CD4-positive, alpha-beta T cell (primary cell): ENCODE results near the gene CAPZB. TPM values are rescaled to one million over a fixed set of nuclear protein-coding genes. Genes with fewer than 3 reads are reported as not detected.

Source experiments
- ATAC-seq: fragments of 200-7000 bp; cut with Tn5 transposase; one replicate; pipeline ENCODE4 v1.10.0; 2022; ENCODE audit warnings: mild to moderate bottlenecking; ENCODE audit not compliant: poor library complexity
- CTCF ChIA-PET: fragments of 350-600 bp; sonication (Branson Sonifier 250); formaldehyde crosslinking; loops from one replicate; lab custom pipeline; 2021; ENCODE audit warnings: antibody characterized with exemption, inconsistent platforms; lab: Charles Lee
- POLR2A ChIA-PET: fragments of 350-600 bp; sonication (Branson Sonifier 250); formaldehyde crosslinking; loops from one replicate; lab custom pipeline; 2021; ENCODE audit warnings: antibody characterized with exemption, inconsistent platforms; lab: Charles Lee
- DNase-seq, 14 experiments: peaks; one replicate each; pipeline ENCODE4 v3.0.0-alpha.2; 2013 to 2020; ENCODE audit warnings: mixed read lengths in 2 of 14
- H3K27ac ChIP-seq, 2 donors: one replicate each; pipeline versions ENCODE4 v1.5.1 to v1.7.0; 2013; ENCODE audit warnings: low read length in 2 of 2, low read depth in 1 of 2, mild to moderate bottlenecking in 1 of 2
- H3K27me3 ChIP-seq, 2 experiments: 1 replicate in 1 of 2; 2 replicates in 1 of 2; pipeline versions ENCODE4 v1.6.1 to v1.7.0; 2013; ENCODE audit warnings: low read length in 2 of 2, control low read depth in 1 of 2, mild to moderate bottlenecking in 1 of 2, moderate library complexity in 1 of 2; ENCODE audit not compliant: insufficient read depth in 2 of 2, control insufficient read depth in 1 of 2
- H3K36me3 ChIP-seq: one replicate; pipeline ENCODE4 v1.6.1; 2013; ENCODE audit warnings: low read length, control low read depth; ENCODE audit not compliant: insufficient read depth
- H3K4me1 ChIP-seq: one replicate; pipeline ENCODE4 v1.6.1; 2013; ENCODE audit warnings: low read length, control low read depth; ENCODE audit not compliant: insufficient read depth
- H3K4me3 ChIP-seq: one replicate; pipeline ENCODE4 v1.5.1; 2013; ENCODE audit warnings: mild to moderate bottlenecking, low read length, moderate library complexity
- H3K9me3 ChIP-seq, 2 experiments: 1 replicate in 1 of 2; 2 replicates in 1 of 2; pipeline versions ENCODE4 v1.6.1 to v1.7.0; 2013; ENCODE audit warnings: low read length in 2 of 2, mild to moderate bottlenecking in 2 of 2, control low read depth in 1 of 2, moderate library complexity in 1 of 2; ENCODE audit not compliant: control insufficient read depth in 1 of 2, insufficient read depth in 1 of 2
- H3K27ac Mint-ChIP-seq: one replicate; pipeline ENCODE4 v1.8.0; 2020; ENCODE audit warnings: mixed read lengths
- H3K27me3 Mint-ChIP-seq: one replicate; pipeline ENCODE4 v1.8.0; 2021; ENCODE audit warnings: mixed read lengths
- H3K36me3 Mint-ChIP-seq: one replicate; pipeline ENCODE4 v1.8.0; 2021; ENCODE audit warnings: low read depth, mixed read lengths
- H3K4me1 Mint-ChIP-seq: one replicate; pipeline ENCODE4 v1.8.0; 2021; ENCODE audit warnings: low read depth, mixed read lengths
- H3K4me3 Mint-ChIP-seq: one replicate; pipeline ENCODE4 v1.8.0; 2020; ENCODE audit warnings: mild to moderate bottlenecking, mixed read lengths
- H3K9me3 Mint-ChIP-seq: one replicate; pipeline ENCODE4 v1.8.0; 2020; ENCODE audit warnings: mixed read lengths
- intact Hi-C, 2 experiments: fragments of 100-400 bp; cut with DNase I in 1 of 2; cut with micrococcal nuclease in 1 of 2; formaldehyde crosslinking; loops; one replicate each; pipeline versions ENCODE4 v1.15.1 to v1.9.0; 2023 to 2025; cut with DNase I, micrococcal nuclease
- total RNA-seq, 174 experiments: library from RNA in 2 of 174; stranded (reverse) in 2 of 174; gene quantifications; one replicate each; pipeline ENCODE4 v1.2.3 and lab custom pipeline; 2021 to 2026
- TF ChIP-seq, protein P1 (sequence below): fragments of 200-600 bp; IDR thresholded peaks from one replicate; pipeline ENCODE4 v1.8.0; 2022; ENCODE audit warnings: antibody characterized with exemption, mild to moderate bottlenecking

CAPZB gene
- total RNA-seq, 2 experiments from 2014 or later, result 168 to 173 TPM

DNA sequence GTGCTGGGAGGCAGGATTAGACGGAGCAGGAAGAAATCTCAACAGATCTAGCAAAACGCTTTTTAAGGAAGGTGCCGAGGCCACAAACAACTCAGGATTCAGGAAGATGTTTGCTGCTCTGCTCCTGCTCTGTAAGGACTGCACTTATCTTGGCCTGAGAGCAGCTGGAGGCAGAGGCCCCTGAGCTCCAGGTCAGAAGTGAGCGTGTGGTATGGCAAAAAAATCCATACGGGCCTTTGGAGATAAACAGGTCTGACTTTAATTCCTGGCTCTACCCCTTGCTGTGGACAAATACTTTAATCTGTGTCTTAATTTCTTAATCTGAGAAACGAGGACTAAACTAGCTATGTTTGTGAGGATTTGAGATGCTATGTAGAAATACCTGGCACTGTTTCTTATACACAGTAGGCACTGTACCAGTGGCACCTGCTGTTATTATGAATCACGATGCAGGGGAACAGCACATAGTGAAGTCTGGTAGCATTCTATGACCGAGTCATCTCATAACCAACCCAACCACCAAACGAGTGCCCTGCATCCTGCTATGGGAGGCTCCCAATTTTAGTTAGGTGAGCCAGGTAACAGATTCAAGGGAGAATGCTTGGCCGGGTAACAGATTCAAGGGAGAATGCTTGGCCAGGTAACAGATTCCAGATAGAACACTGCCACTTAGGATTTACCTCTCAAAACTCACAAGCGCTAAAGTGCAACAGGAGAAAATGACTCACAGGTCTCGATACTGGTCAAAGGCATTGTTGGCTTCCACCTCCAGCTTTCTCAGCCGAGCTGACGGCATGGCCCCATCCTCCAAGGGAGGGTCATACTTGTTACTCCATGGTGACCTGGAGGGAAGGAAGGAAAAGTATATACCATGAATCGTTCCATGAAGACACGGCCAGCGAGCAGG, 107.3 kb downstream of the CAPZB start:
- Mint-ChIP-seq H3K27me3 (no peaks in the 10 kb centered on the region), H3K36me3 (peaks cover 86% of the 10 kb centered on the region), H3K4me3 (no peak overlapping the region), H3K9me3 (no peaks in the 10 kb centered on the region), H3K27ac (peak overlapping the region; percentile 65), H3K4me1 (peaks cover 21% of the 10 kb centered on the region)
- TF ChIP-seq, protein P1, sequence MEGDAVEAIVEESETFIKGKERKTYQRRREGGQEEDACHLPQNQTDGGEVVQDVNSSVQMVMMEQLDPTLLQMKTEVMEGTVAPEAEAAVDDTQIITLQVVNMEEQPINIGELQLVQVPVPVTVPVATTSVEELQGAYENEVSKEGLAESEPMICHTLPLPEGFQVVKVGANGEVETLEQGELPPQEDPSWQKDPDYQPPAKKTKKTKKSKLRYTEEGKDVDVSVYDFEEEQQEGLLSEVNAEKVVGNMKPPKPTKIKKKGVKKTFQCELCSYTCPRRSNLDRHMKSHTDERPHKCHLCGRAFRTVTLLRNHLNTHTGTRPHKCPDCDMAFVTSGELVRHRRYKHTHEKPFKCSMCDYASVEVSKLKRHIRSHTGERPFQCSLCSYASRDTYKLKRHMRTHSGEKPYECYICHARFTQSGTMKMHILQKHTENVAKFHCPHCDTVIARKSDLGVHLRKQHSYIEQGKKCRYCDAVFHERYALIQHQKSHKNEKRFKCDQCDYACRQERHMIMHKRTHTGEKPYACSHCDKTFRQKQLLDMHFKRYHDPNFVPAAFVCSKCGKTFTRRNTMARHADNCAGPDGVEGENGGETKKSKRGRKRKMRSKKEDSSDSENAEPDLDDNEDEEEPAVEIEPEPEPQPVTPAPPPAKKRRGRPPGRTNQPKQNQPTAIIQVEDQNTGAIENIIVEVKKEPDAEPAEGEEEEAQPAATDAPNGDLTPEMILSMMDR, result no peak
- ATAC-seq (no peak), DNase-seq (no peak)
- Histone ChIP-seq H3K4me3 (no peak overlapping the region), H3K27ac (no peak overlapping the region), H3K4me1 (peaks cover 11% of the 10 kb centered on the region), H3K27me3 (no peaks in the 10 kb centered on the region), H3K9me3 (no peaks in the 10 kb centered on the region), H3K36me3 (peaks cover 88% of the 10 kb centered on the region)
- ChIA-PET CTCF (interaction anchor here (1.0 kb wide), 1 partner anchor 204 kb away, joined by 3 read pairs; no protein-coding TSS in a partner anchor), POLR2A (interaction anchor here (0.6 kb wide), 1 partner anchor 13 kb away, joined by 4 read pairs; no protein-coding TSS in a partner anchor)
- intact Hi-C loops, result no loop called here

DNA sequence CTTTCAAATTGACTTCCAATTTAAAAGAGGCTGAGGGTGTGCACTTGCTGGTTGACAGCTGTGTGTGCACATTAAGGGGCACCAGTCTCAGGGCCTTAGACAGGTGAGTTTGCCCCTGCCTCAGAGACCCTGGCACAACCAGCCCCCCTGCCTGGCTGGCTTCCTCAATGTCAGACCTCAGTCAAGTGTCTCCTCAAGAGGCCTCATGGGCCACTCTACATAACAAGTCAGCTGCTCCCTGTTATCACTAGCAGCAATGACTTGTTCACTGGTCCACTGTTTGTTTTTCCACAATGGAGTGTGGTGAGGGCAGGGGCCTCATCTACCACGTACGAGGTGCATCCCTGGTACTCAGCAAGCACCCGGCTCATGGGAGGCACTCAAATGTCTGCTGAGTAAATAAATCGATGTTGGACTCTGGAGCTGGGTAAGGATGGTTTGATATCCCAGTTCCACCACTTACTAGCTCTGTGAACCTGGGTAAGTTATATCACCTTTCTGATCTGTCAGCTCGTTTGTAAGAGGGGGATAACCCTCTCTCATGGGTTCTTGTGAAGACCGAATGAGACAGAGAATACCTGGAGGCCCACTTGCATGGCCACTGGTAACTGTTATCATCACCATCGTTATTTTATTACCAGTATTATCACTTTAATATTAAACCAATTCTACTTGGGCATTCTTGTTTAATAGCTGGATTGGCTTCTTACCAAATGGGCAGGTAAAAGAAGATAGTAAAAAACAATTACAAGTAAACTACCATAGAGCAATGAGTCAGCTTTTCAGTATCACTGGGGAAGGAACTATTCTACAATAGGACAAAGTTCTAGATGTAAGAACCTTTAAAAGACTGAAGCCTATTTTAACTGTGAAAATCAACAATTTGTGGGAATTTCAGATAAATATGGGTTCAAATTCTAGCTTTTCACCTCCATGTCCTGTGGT, 108.6 kb downstream of the CAPZB start:
- ChIA-PET POLR2A (no interaction called here), CTCF (interaction anchor here (0.6 to 1.0 kb wide), 2 partner anchors 27 to 206 kb away, joined by 3 read pairs; no protein-coding TSS in a partner anchor)
- Mint-ChIP-seq H3K27me3 (no peaks in the 10 kb centered on the region), H3K27ac (no peak overlapping the region), H3K4me3 (no peak overlapping the region), H3K9me3 (no peaks in the 10 kb centered on the region), H3K4me1 (peaks cover 16% of the 10 kb centered on the region), H3K36me3 (peaks cover 86% of the 10 kb centered on the region)
- no peak overlapping the region for H3K27ac ChIP-seq
- ATAC-seq (no peak), DNase-seq (no peak)
- H3K4me1 ChIP-seq, result peaks cover 13% of the 10 kb centered on the region
- intact Hi-C loops, result no loop called here
- no peaks in the 10 kb centered on the region for H3K9me3 ChIP-seq
- H3K36me3 ChIP-seq, result peaks cover 83% of the 10 kb centered on the region
- no peak overlapping the region for H3K4me3 ChIP-seq
- TF ChIP-seq, protein P1, result no peak
- H3K27me3 ChIP-seq, result no peaks in the 10 kb centered on the region
